HUES64 (cell line): Measurements from ENCODE around the gene SCAMP5. TPM values are rescaled to one million over a fixed set of nuclear protein-coding genes. Genes with fewer than 3 reads are reported as not detected.

Source experiments
- H3K27ac ChIP-seq: 2 replicates; pipeline ENCODE4 v1.7.0; 2013; ENCODE audit warnings: low read depth, low read length, inconsistent platforms
- H3K27me3 ChIP-seq: 2 replicates; pipeline ENCODE4 v1.6.1; 2013; ENCODE audit warnings: mild to moderate bottlenecking, low read length; ENCODE audit not compliant: insufficient read depth
- H3K36me3 ChIP-seq: 2 replicates; pipeline ENCODE4 v1.6.1; 2013; ENCODE audit warnings: mild to moderate bottlenecking, low read length; ENCODE audit not compliant: insufficient read depth
- H3K4me1 ChIP-seq: 2 replicates; pipeline ENCODE4 v1.6.1; 2013; ENCODE audit warnings: mild to moderate bottlenecking, low read length, moderate library complexity; ENCODE audit not compliant: insufficient read depth
- H3K4me3 ChIP-seq: 2 replicates; pipeline ENCODE4 v1.5.1; 2013; ENCODE audit warnings: mild to moderate bottlenecking, low read length, moderate library complexity
- H3K9ac ChIP-seq: 2 replicates; pipeline ENCODE4 v1.6.1; 2013; ENCODE audit warnings: mild to moderate bottlenecking, low read depth, low read length
- H3K9me3 ChIP-seq: 2 replicates; pipeline ENCODE4 v1.6.1; 2013; ENCODE audit warnings: low read depth, low read length; ENCODE audit not compliant: insufficient read depth
- WGBS: fragments of 150-250, 120-280 bp; methylation state at CpG from one replicate; pipeline ENCODE4 v1.1.7; 2013; ENCODE audit warnings: missing lambda C conversion rate; 5-methylcytosine and 5-hydroxymethylcytosine counted together
- polyA plus RNA-seq, 2 experiments: library from polyadenylated mRNA; stranded (reverse); fragments of 50-300 nt; gene quantifications; one replicate each; pipeline ENCODE4 v1.2.3, GENCODE V29; 2013

The SCAMP5 gene
- 25.0 TPM for polyA plus RNA-seq (2013, experiment 1 of 2)
- 29.3 TPM for polyA plus RNA-seq (2013, experiment 2 of 2)

DNA sequence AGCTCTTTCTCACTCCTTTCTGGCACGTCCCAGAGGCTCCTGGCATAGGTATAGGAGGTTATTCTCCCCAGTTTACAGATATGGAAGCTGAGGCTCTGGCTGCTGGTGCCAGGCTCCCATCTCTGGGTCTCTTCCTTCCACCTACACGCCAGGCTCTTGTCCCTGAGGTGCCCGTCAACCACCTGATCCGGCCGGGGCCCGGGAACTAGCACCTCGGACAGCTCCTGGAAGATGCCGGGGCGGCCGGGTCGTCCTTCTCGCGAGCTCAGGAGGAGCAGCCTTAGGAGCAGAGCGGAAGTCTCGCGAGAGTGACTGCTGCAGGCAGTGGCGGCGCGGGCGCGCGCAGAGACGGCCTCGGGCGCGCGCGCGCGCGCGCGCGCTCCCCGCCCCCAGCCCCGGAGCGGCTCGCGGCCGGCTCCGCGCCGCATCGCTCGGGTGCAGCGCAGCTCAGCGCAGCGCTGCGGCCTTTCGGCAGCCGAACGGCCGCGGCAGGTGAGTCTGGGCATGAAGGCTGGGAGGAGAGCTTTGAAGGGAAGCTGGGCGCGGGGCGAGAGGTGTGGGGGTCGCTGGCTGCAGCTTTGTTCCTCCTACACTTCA lies at the start of gene SCAMP5:
Gene SCAMP5 (plus strand): TSS at position 382 of the 597 bp plus-strand sequence. CDS start 16,277 bp downstream, outside the sequence.
- Histone ChIP-seq H3K9ac (peak within 1 kb of the TSS; percentile 81), H3K27ac (0 out of 2 replicates have a peak within 1 kb of the TSS, but pooled peaks have one; percentile 41), H3K9me3 (no peaks in the 10 kb centered on the region), H3K4me3 (peak within 1 kb of the TSS; percentile 85), H3K4me1 (peaks cover 5% of the 10 kb centered on the region), H3K27me3 (peaks cover 18% of the 10 kb centered on the region), H3K36me3 (no peaks in the 10 kb centered on the region)
- WGBS = 2% methylated on average over 58 of the region's 58 CpGs

DNA sequence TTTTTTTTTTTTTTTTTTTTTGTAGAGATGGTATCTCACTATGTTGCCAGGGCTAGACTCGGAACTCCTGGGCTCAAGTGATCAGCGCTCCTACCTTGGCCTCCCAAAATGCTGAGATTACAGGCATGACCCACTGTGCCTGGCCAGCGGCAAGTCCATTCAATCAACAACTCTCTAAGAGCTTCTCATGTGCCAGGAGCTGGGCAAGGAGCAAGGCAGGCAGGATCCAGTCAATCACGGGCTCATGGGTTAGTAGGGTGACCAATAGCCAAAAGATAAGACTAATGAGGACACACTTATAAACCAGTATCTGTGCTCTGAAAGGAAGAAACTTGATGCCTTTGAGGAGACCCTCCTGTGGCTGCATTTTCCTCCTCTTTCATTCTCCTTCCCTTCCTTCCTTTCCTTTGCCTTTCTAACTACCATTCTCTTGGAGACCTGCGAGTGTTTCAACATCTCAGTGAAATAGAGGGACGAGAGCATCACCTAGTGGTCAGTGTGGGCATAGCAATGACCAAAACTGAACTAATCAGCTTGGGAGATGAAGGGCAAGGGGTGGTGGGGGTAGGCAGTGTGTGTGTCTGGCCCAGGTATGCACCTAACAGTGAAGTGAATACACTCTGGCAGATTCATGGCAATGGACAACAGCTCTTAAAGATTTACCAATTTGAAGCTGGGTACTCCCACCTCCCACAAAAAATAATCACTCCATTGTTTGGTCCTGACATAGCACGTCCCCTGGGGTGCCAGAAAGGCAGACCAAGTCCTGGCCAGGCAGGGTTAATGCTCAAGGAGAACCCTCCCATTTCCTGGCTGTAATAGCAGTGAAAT lies 45.1 kb upstream of the SCAMP5 start:
- H3K9me3 ChIP-seq = no peaks in the 10 kb centered on the region
- H3K27ac ChIP-seq = no peak overlapping the region
- H3K4me3 ChIP-seq = no peak overlapping the region
- no peak overlapping the region for H3K9ac ChIP-seq
- no peaks in the 10 kb centered on the region for H3K36me3 ChIP-seq
- peaks cover 6% of the 10 kb centered on the region for H3K27me3 ChIP-seq
- H3K4me1 ChIP-seq = peaks cover 17% of the 10 kb centered on the region
- WGBS = 47% methylated on average over 7 of the region's 7 CpGs

DNA sequence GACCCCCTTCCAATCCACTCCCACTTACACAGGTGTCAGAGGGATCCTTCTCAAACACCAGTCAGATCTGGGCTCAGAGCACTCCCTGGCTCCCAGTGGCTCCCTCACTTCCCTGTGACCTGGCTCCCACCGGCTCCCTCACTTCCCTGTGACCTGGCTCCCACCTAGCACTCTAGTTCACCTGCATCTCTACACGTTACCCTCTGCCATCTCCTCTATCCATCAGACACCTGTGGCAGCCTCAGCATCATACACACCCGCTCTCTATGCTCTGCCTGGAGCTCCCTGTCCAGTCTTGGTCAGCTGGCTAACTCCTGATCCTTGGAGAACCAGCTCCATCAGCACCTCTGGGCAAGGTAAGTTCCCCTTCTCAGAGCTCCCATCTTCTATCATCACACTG lies 44.4 kb upstream of the SCAMP5 start:
- no peaks in the 10 kb centered on the region for H3K9me3 ChIP-seq
- peaks cover 22% of the 10 kb centered on the region for H3K4me1 ChIP-seq
- H3K27me3 ChIP-seq = peaks cover 13% of the 10 kb centered on the region
- 69% methylated on average over 3 of the region's 3 CpGs for WGBS
- H3K4me3 ChIP-seq = no peak overlapping the region
- H3K27ac ChIP-seq = no peak overlapping the region
- no peaks in the 10 kb centered on the region for H3K36me3 ChIP-seq
- H3K9ac ChIP-seq = no peak overlapping the region

DNA sequence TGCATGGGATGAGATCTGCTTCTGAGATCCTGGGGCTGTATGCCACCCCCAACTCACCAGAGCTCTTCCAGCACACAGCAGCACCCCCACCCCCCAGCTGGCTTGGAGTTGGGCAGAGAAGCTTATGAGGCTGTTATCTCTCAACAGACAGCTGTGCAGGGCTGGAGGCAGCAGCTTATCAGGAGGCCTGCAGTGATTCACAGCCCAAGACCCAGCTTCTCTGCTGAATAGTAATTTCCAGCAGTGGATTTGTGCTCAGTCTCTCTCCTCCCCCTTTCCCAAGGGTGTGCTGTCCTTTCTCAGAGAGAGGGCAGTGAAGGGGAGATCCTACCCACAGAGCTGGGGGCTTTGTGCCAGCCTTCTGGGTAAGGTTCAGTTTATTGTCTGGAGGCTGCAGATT lies 40.8 kb upstream of the SCAMP5 start:
- no peak overlapping the region for H3K9ac ChIP-seq
- H3K9me3 ChIP-seq = no peaks in the 10 kb centered on the region
- peaks cover 26% of the 10 kb centered on the region for H3K4me1 ChIP-seq
- peak overlapping the region; percentile 62 for H3K4me3 ChIP-seq
- H3K27me3 ChIP-seq = peaks cover 43% of the 10 kb centered on the region
- no peaks in the 10 kb centered on the region for H3K36me3 ChIP-seq
- H3K27ac ChIP-seq = no peak overlapping the region

DNA sequence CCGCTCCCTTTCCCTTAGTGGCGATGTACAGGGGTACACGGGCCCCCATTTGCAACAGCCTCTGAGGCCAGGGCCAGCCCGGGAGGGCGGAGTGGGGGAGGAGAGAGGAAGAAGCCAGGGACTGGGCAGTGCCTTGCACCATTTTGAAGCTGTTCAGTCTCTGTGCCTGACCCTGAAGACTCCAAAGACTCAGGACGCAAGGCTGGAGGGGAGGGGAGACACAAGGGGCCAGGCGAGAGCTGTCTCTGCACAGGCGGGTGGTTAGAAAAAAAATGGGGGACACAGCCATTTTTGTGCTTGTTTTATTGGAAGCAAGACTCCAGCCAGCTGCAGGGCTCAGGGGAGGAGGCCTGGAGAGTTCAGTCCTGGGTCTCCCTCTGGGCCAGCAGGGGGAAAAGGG lies 40.3 kb upstream of the SCAMP5 start:
- H3K4me1 ChIP-seq = peaks cover 25% of the 10 kb centered on the region
- H3K27me3 ChIP-seq = peaks cover 48% of the 10 kb centered on the region
- H3K27ac ChIP-seq = no peak overlapping the region
- 68% methylated on average over 8 of the region's 8 CpGs for WGBS
- no peak overlapping the region for H3K9ac ChIP-seq
- no peaks in the 10 kb centered on the region for H3K36me3 ChIP-seq
- no peaks in the 10 kb centered on the region for H3K9me3 ChIP-seq
- peak overlapping the region; percentile 62 for H3K4me3 ChIP-seq

GRCh38 chr15:74955796-74956647 lies 39.3 kb upstream of the SCAMP5 start:
- 2% methylated on average over 88 of the region's 88 CpGs for WGBS
- Histone ChIP-seq H3K4me1 (peaks cover 16% of the 10 kb centered on the region), H3K36me3 (no peaks in the 10 kb centered on the region), H3K27me3 (peaks cover 55% of the 10 kb centered on the region), H3K4me3 (peak overlapping the region; percentile 62), H3K9me3 (no peaks in the 10 kb centered on the region), H3K9ac (peak overlapping the region; percentile 88), H3K27ac (peak overlapping the region; percentile 61; the same call in 1 of the 2 replicates)

DNA sequence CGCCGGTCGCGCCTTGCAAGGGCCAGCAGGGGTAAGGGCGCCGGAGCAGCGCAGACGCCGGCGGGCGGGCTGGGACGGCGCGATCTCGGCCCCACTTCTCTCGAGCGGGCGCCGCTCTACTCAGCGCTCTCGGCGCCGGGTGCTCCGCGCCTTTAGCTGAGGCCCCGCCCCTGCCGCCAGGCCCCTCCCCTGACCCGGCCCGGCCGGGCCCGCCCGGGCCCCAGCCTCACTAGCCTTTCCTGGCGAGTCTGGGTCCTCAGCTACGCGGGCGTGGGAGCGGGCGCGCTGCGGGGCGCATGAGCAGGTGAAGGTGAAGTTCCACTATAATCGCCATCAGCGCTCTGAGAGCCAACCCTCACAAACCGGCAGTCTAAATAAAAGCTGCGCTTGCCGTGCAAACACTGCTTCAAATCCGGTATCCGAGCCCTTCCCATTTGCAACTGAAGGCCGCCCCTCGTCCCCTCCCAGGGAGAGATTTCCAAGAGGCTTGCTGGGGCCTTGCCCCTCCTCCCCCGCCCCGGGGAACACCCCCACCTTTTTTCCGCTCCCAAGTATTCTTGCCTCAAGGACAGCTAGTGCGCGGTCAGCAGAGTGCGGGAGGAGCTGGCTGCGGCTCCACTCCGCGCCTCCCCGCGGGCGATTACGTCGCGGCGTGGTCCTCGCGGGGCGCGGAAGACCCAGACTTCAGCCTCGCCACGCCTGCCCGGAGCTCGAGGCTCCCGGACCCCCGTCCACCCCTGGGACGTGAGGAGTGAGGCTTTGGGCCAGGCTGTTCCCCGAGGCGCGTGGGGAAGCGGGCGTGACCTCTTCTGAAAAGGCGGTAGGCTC lies 38.5 kb upstream of the SCAMP5 start, which contains the start of gene RPP25:
Gene RPP25 (minus strand): TSS at position 125 of the 828 bp plus-strand sequence. CDS start 189 bp downstream, outside the sequence.
- Histone ChIP-seq H3K36me3 (no peaks in the 10 kb centered on the region), H3K9me3 (no peaks in the 10 kb centered on the region), H3K4me1 (peaks cover 16% of the 10 kb centered on the region), H3K27ac (peak within 1 kb of the TSS; percentile 61; the same call in 1 of the 2 replicates), H3K9ac (peak within 1 kb of the TSS; percentile 88), H3K4me3 (peak within 1 kb of the TSS; percentile 62), H3K27me3 (peaks cover 58% of the 10 kb centered on the region)
- WGBS = under 1% methylated on average over 83 of the region's 83 CpGs

GRCh38 chr15:74957476-74958035 lies 37.8 kb upstream of the SCAMP5 start:
- Histone ChIP-seq H3K4me3 (peak overlapping the region; percentile 62), H3K9me3 (no peaks in the 10 kb centered on the region), H3K4me1 (peaks cover 16% of the 10 kb centered on the region), H3K27me3 (peaks cover 58% of the 10 kb centered on the region), H3K9ac (peak overlapping the region; percentile 37; the same call in 1 of the 2 replicates), H3K27ac (peak overlapping the region; percentile 61; the same call in 1 of the 2 replicates), H3K36me3 (no peaks in the 10 kb centered on the region)
- WGBS = 4% methylated on average over 26 of the region's 28 CpGs

DNA sequence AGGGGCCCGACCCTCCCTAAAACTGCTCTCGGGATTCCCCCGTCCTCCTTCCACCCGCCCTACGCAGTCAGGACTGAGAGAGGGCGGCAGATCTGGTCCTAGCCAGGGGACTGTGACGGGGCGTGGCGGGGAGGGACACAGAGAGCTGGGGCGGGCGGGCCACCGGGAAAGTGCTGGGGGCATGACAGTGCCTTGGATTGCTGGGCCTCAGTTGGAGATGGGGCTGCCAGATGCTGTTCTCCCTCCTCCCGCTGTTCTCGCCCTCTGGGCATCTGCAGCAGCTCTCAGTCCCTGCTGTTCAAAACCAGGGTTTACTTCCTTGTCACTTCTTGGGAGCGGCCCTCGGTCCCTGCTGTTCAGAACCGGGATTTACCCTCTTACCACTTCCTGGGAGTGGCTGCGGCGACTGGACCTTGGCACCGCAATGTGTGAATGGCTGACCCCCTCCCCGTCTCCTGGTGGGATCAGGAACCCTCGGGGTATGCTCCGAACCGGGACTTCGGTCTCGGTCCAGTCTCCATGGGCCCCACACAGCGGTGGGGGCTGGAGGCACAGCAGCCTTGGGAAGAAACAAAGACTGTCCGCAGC lies 36.9 kb upstream of the SCAMP5 start:
- 1% methylated on average over 28 of the region's 28 CpGs for WGBS
- H3K9ac ChIP-seq = no peak overlapping the region
- no peaks in the 10 kb centered on the region for H3K9me3 ChIP-seq
- no peaks in the 10 kb centered on the region for H3K36me3 ChIP-seq
- peak overlapping the region; percentile 62 for H3K4me3 ChIP-seq
- peaks cover 58% of the 10 kb centered on the region for H3K27me3 ChIP-seq
- H3K27ac ChIP-seq = no peak overlapping the region
- peaks cover 16% of the 10 kb centered on the region for H3K4me1 ChIP-seq
